Measurements from ENCODE around the gene ZNF557.

The ZNF557 gene

GRCh38 chr19:7113233-7113632 is 43.7 kb downstream of the ZNF557 start:
- Histone ChIP-seq H3K4me1 (ENCODE audit: control insufficient read depth, insufficient read depth, low read length) (no peaks in the 10 kb centered on the region), H3K9ac (ENCODE audit: low read length) (no peak overlapping the region), H3K9me3 (ENCODE audit: control insufficient read depth, low read length) (no peaks in the 10 kb centered on the region), H3K4me3 (ENCODE audit: low read length) (no peak overlapping the region), H3K27me3 (ENCODE audit: control insufficient read depth, insufficient read depth, low read length) (no peaks in the 10 kb centered on the region), H3K36me3 (ENCODE audit: control insufficient read depth, insufficient read depth, low read length) (no peaks in the 10 kb centered on the region)

GRCh38 chr19:7115721-7116120 is 46.2 kb downstream of the ZNF557 start:
- no peaks in the 10 kb centered on the region for H3K27me3 ChIP-seq (ENCODE audit: control insufficient read depth, insufficient read depth, low read length)
- H3K4me1 ChIP-seq (ENCODE audit: control insufficient read depth, insufficient read depth, low read length), result no peaks in the 10 kb centered on the region
- H3K9ac ChIP-seq (ENCODE audit: low read length), result no peak overlapping the region
- no peak overlapping the region for H3K4me3 ChIP-seq (ENCODE audit: low read length)
- H3K9me3 ChIP-seq (ENCODE audit: control insufficient read depth, low read length), result no peaks in the 10 kb centered on the region
- H3K36me3 ChIP-seq (ENCODE audit: control insufficient read depth, insufficient read depth, low read length), result no peaks in the 10 kb centered on the region

- Histone ChIP-seq H3K4me3 (ENCODE audit: low read length) (no peak overlapping the region), H3K4me1 (ENCODE audit: control insufficient read depth, insufficient read depth, low read length) (no peaks in the 10 kb centered on the region), H3K27me3 (ENCODE audit: control insufficient read depth, insufficient read depth, low read length) (no peaks in the 10 kb centered on the region), H3K36me3 (ENCODE audit: control insufficient read depth, insufficient read depth, low read length) (no peaks in the 10 kb centered on the region), H3K9me3 (ENCODE audit: control insufficient read depth, low read length) (no peaks in the 10 kb centered on the region), H3K9ac (ENCODE audit: low read length) (no peak overlapping the region)
Observed at GRCh38 chr19:7117248-7117647, 47.7 kb downstream of the ZNF557 start.

- H3K9ac ChIP-seq (ENCODE audit: low read length), result no peak overlapping the region
- H3K4me3 ChIP-seq (ENCODE audit: low read length), result no peak overlapping the region
- H3K4me1 ChIP-seq (ENCODE audit: control insufficient read depth, insufficient read depth, low read length), result no peaks in the 10 kb centered on the region
- peaks cover under 1% of the 10 kb centered on the region for H3K36me3 ChIP-seq (ENCODE audit: control insufficient read depth, insufficient read depth, low read length)
- no peaks in the 10 kb centered on the region for H3K27me3 ChIP-seq (ENCODE audit: control insufficient read depth, insufficient read depth, low read length)
- H3K9me3 ChIP-seq (ENCODE audit: control insufficient read depth, low read length), result no peaks in the 10 kb centered on the region
Observed at GRCh38 chr19:7119582-7119981, 50.1 kb downstream of the ZNF557 start.

- Histone ChIP-seq H3K9ac (ENCODE audit: low read length) (no peak overlapping the region), H3K4me1 (ENCODE audit: control insufficient read depth, insufficient read depth, low read length) (no peaks in the 10 kb centered on the region), H3K9me3 (ENCODE audit: control insufficient read depth, low read length) (no peaks in the 10 kb centered on the region), H3K4me3 (ENCODE audit: low read length) (no peak overlapping the region), H3K27me3 (ENCODE audit: control insufficient read depth, insufficient read depth, low read length) (no peaks in the 10 kb centered on the region), H3K36me3 (ENCODE audit: control insufficient read depth, insufficient read depth, low read length) (peaks cover 4% of the 10 kb centered on the region)
Observed at GRCh38 chr19:7120499-7120898, 51.0 kb downstream of the ZNF557 start.

GRCh38 chr19:7122701-7123100 is 53.2 kb downstream of the ZNF557 start:
- Histone ChIP-seq H3K9me3 (ENCODE audit: control insufficient read depth, low read length) (peaks cover 5% of the 10 kb centered on the region), H3K9ac (ENCODE audit: low read length) (no peak overlapping the region), H3K27me3 (ENCODE audit: control insufficient read depth, insufficient read depth, low read length) (no peaks in the 10 kb centered on the region), H3K4me1 (ENCODE audit: control insufficient read depth, insufficient read depth, low read length) (no peaks in the 10 kb centered on the region), H3K36me3 (ENCODE audit: control insufficient read depth, insufficient read depth, low read length) (peaks cover 12% of the 10 kb centered on the region), H3K4me3 (ENCODE audit: low read length) (no peak overlapping the region)

- Histone ChIP-seq H3K4me3 (ENCODE audit: low read length) (no peak overlapping the region), H3K36me3 (ENCODE audit: control insufficient read depth, insufficient read depth, low read length) (peaks cover 12% of the 10 kb centered on the region)
Observed at GRCh38 chr19:7124782-7125181, 55.3 kb downstream of the ZNF557 start.

GRCh38 chr19:7125221-7125620 is 55.7 kb downstream of the ZNF557 start:
- H3K9me3 ChIP-seq (ENCODE audit: control insufficient read depth, low read length), result peaks cover 5% of the 10 kb centered on the region
- no peak overlapping the region for H3K4me3 ChIP-seq (ENCODE audit: low read length)
- peaks cover 12% of the 10 kb centered on the region for H3K36me3 ChIP-seq (ENCODE audit: control insufficient read depth, insufficient read depth, low read length)
- no peaks in the 10 kb centered on the region for H3K4me1 ChIP-seq (ENCODE audit: control insufficient read depth, insufficient read depth, low read length)
- no peaks in the 10 kb centered on the region for H3K27me3 ChIP-seq (ENCODE audit: control insufficient read depth, insufficient read depth, low read length)
- H3K9ac ChIP-seq (ENCODE audit: low read length), result no peak overlapping the region

More at GRCh38 chr19:7124782-7125181, 55.3 kb downstream of the ZNF557 start:
- Histone ChIP-seq H3K9me3 (ENCODE audit: control insufficient read depth, low read length) (peaks cover 5% of the 10 kb centered on the region), H3K4me1 (ENCODE audit: control insufficient read depth, insufficient read depth, low read length) (no peaks in the 10 kb centered on the region), H3K27me3 (ENCODE audit: control insufficient read depth, insufficient read depth, low read length) (no peaks in the 10 kb centered on the region), H3K9ac (ENCODE audit: low read length) (no peak overlapping the region)

- Histone ChIP-seq H3K27me3 (ENCODE audit: control insufficient read depth, insufficient read depth, low read length) (no peaks in the 10 kb centered on the region), H3K9me3 (ENCODE audit: control insufficient read depth, low read length) (peaks cover 5% of the 10 kb centered on the region), H3K9ac (ENCODE audit: low read length) (no peak overlapping the region), H3K4me1 (ENCODE audit: control insufficient read depth, insufficient read depth, low read length) (no peaks in the 10 kb centered on the region), H3K4me3 (ENCODE audit: low read length) (no peak overlapping the region), H3K36me3 (ENCODE audit: control insufficient read depth, insufficient read depth, low read length) (peaks cover 12% of the 10 kb centered on the region)
Observed at GRCh38 chr19:7126132-7126531, 56.6 kb downstream of the ZNF557 start.

- peaks cover 5% of the 10 kb centered on the region for H3K9me3 ChIP-seq (ENCODE audit: control insufficient read depth, low read length)
- peaks cover 8% of the 10 kb centered on the region for H3K36me3 ChIP-seq (ENCODE audit: control insufficient read depth, insufficient read depth, low read length)
- no peak overlapping the region for H3K4me3 ChIP-seq (ENCODE audit: low read length)
- H3K9ac ChIP-seq (ENCODE audit: low read length), result no peak overlapping the region
- H3K27me3 ChIP-seq (ENCODE audit: control insufficient read depth, insufficient read depth, low read length), result no peaks in the 10 kb centered on the region
- H3K4me1 ChIP-seq (ENCODE audit: control insufficient read depth, insufficient read depth, low read length), result peaks cover 4% of the 10 kb centered on the region
Observed at GRCh38 chr19:7130043-7130442, 60.5 kb downstream of the ZNF557 start.

- H3K9ac ChIP-seq (ENCODE audit: low read length), result no peak overlapping the region
- H3K4me1 ChIP-seq (ENCODE audit: control insufficient read depth, insufficient read depth, low read length), result peaks cover 16% of the 10 kb centered on the region
- H3K36me3 ChIP-seq (ENCODE audit: control insufficient read depth, insufficient read depth, low read length), result no peaks in the 10 kb centered on the region
- H3K4me3 ChIP-seq (ENCODE audit: low read length), result no peak overlapping the region
- H3K9me3 ChIP-seq (ENCODE audit: control insufficient read depth, low read length), result no peaks in the 10 kb centered on the region
- H3K27me3 ChIP-seq (ENCODE audit: control insufficient read depth, insufficient read depth, low read length), result no peaks in the 10 kb centered on the region
Observed at GRCh38 chr19:7132054-7132453, 62.6 kb downstream of the ZNF557 start.

GRCh38 chr19:7137120-7137519 is 67.6 kb downstream of the ZNF557 start:
- no peak overlapping the region for H3K4me3 ChIP-seq (ENCODE audit: low read length)
- H3K27me3 ChIP-seq (ENCODE audit: control insufficient read depth, insufficient read depth, low read length), result no peaks in the 10 kb centered on the region
- H3K9me3 ChIP-seq (ENCODE audit: control insufficient read depth, low read length), result no peaks in the 10 kb centered on the region
- no peak overlapping the region for H3K9ac ChIP-seq (ENCODE audit: low read length)
- peaks cover 7% of the 10 kb centered on the region for H3K36me3 ChIP-seq (ENCODE audit: control insufficient read depth, insufficient read depth, low read length)
- peaks cover 16% of the 10 kb centered on the region for H3K4me1 ChIP-seq (ENCODE audit: control insufficient read depth, insufficient read depth, low read length)

Measured in mucosa of stomach (tissue), 1 donor.